WTC11 (cell line): ENCODE measurements around the gene CEACAM18. TPM values are rescaled to one million over a fixed set of nuclear protein-coding genes. Genes with fewer than 3 reads are reported as not detected.

Source experiments
- ATAC-seq: fragments of 200-7000 bp; cut with Tn5 transposase; 2 replicates; pipeline ENCODE4 v1.10.0; 2021; ENCODE audit warnings: mild to moderate bottlenecking, moderate library complexity
- CTCF ChIA-PET: fragments of 300-600 bp; sonication (Branson Sonifier 250); formaldehyde crosslinking; loops from one replicate; lab custom pipeline; 2021; ENCODE audit warnings: antibody characterized with exemption; lab: Charles Lee
- POLR2A ChIA-PET: fragments of 350-600 bp; sonication (Branson Sonifier 250); formaldehyde crosslinking; loops from one replicate; lab custom pipeline; 2021; ENCODE audit warnings: antibody characterized with exemption; lab: Charles Lee
- DNase-seq: peaks from one replicate; pipeline ENCODE4 v3.0.0; 2021; ENCODE audit warnings: low spot score
- H3K27ac Mint-ChIP-seq: 2 replicates; pipeline ENCODE4 v1.8.0; 2021; ENCODE audit warnings: mixed read lengths
- H3K27me3 Mint-ChIP-seq: 2 replicates; pipeline ENCODE4 v1.8.0; 2021; ENCODE audit warnings: low read depth, mild to moderate bottlenecking, moderate library complexity, mixed read lengths
- H3K36me3 Mint-ChIP-seq: 2 replicates; pipeline ENCODE4 v1.8.0; 2021; ENCODE audit warnings: mixed read lengths
- H3K4me1 Mint-ChIP-seq: 2 replicates; pipeline ENCODE4 v1.8.0; 2022; ENCODE audit warnings: mixed read lengths
- H3K4me3 Mint-ChIP-seq: 2 replicates; pipeline ENCODE4 v1.8.0; 2021; ENCODE audit warnings: mild to moderate bottlenecking, moderate library complexity, mixed read lengths
- H3K9me3 Mint-ChIP-seq: 2 replicates; pipeline ENCODE4 v1.8.0; 2021; ENCODE audit warnings: mixed read lengths
- ATF2 ChIP-seq: sonication (generic); formaldehyde crosslinking; IDR thresholded peaks from 2 replicates; pipeline ENCODE4 v1.8.1; 2022; ENCODE audit warnings: low read depth, missing genetic modification reagents, borderline replicate concordance
- CREM ChIP-seq: sonication (generic); formaldehyde crosslinking; IDR thresholded peaks from 2 replicates; pipeline ENCODE4 v1.8.1; 2022; ENCODE audit warnings: mild to moderate bottlenecking, missing genetic modification reagents, moderate library complexity
- E2F1 ChIP-seq: sonication (generic); formaldehyde crosslinking; IDR thresholded peaks from 2 replicates; pipeline ENCODE4 v1.8.0; 2022; ENCODE audit warnings: mild to moderate bottlenecking, missing genetic modification reagents
- ERG ChIP-seq: fragments of 250-450 bp; sonication (Bioruptor Pico); IDR thresholded peaks from 2 replicates; pipeline ENCODE4 v1.8.0; 2021; ENCODE audit warnings: mild to moderate bottlenecking
- GTF2I ChIP-seq: fragments of 250-450 bp; sonication (Bioruptor Pico); conservative IDR thresholded peaks from 2 replicates; pipeline ENCODE4 v1.4.0; 2021; ENCODE audit warnings: mild to moderate bottlenecking
- HMGXB4 ChIP-seq: sonication (generic); formaldehyde crosslinking; IDR thresholded peaks from 2 replicates; pipeline ENCODE4 v1.8.1; 2023; ENCODE audit warnings: mild to moderate bottlenecking, moderate library complexity, missing genetic modification reagents
- JUN ChIP-seq: sonication (generic); formaldehyde crosslinking; IDR thresholded peaks from 2 replicates; pipeline ENCODE4 v1.8.0; 2023; ENCODE audit warnings: mild to moderate bottlenecking, missing genetic modification reagents
- MLX ChIP-seq: sonication (generic); formaldehyde crosslinking; IDR thresholded peaks from 2 replicates; pipeline ENCODE4 v1.8.1; 2023; ENCODE audit warnings: mild to moderate bottlenecking, missing genetic modification reagents, moderate library complexity
- NFATC4 ChIP-seq: fragments of 250-450 bp; sonication (Bioruptor Pico); IDR thresholded peaks from 2 replicates; pipeline ENCODE4 v1.9.0; 2021; ENCODE audit warnings: mild to moderate bottlenecking
- RORB ChIP-seq: fragments of 250-450 bp; sonication (Bioruptor Pico); IDR thresholded peaks from 2 replicates; pipeline ENCODE4 v1.9.0; 2021; ENCODE audit warnings: mild to moderate bottlenecking
- SMAD4 ChIP-seq: sonication (generic); formaldehyde crosslinking; IDR thresholded peaks from 2 replicates; pipeline ENCODE4 v1.8.0; 2022; ENCODE audit warnings: mild to moderate bottlenecking, missing genetic modification reagents
- USF1 ChIP-seq: sonication (generic); formaldehyde crosslinking; IDR thresholded peaks from 2 replicates; pipeline ENCODE4 v1.8.0; 2022; ENCODE audit warnings: mild to moderate bottlenecking, missing genetic modification reagents
- ZBTB21 ChIP-seq: sonication (generic); formaldehyde crosslinking; IDR thresholded peaks from 2 replicates; pipeline ENCODE4 v1.8.1; 2023; ENCODE audit warnings: mild to moderate bottlenecking, missing genetic modification reagents, borderline replicate concordance
- ZNF121 ChIP-seq: sonication (generic); formaldehyde crosslinking; IDR thresholded peaks from 2 replicates; pipeline ENCODE4 v1.8.0; 2023; ENCODE audit warnings: missing genetic modification reagents
- ZNF425 ChIP-seq: fragments of 250-450 bp; sonication (Bioruptor Pico); conservative IDR thresholded peaks from 2 replicates; pipeline ENCODE4 v1.9.0; 2021; ENCODE audit warnings: mild to moderate bottlenecking
- ZNF532 ChIP-seq: fragments of 250-450 bp; sonication (Bioruptor Pico); IDR thresholded peaks from 2 replicates; pipeline ENCODE4 v1.9.0; 2021; ENCODE audit warnings: mild to moderate bottlenecking, borderline replicate concordance
- ZSCAN18 ChIP-seq: fragments of 250-450 bp; sonication (Bioruptor Pico); IDR thresholded peaks from 2 replicates; pipeline ENCODE4 v2.1.2; 2022; ENCODE audit warnings: mild to moderate bottlenecking, moderate library complexity
- total RNA-seq: library from RNA; stranded (reverse); gene quantifications from 3 replicates; pipeline ENCODE4 v1.2.3, GENCODE V29; 2021

The CEACAM18 gene
- total RNA-seq, 1 experiment from 2014 or later = not detected

- POLR2A ChIA-PET = no interaction called here
- no peak for ATAC-seq
- H3K4me3 Mint-ChIP-seq = no peak overlapping the region
- peaks cover 5% of the 10 kb centered on the region; the same call in 1 of the 2 replicates for H3K36me3 Mint-ChIP-seq
- TF ChIP-seq ZBTB21 (CRISPR knock-in tag) = no peak
- no peak for TF ChIP-seq NFATC4 (CRISPR knock-in tag)
- TF ChIP-seq ZNF425 = no peak
- no peak for TF ChIP-seq ZSCAN18 (CRISPR knock-in tag)
- TF ChIP-seq, all 79 proteins: peak for 0
- CTCF ChIA-PET = interaction anchor here (0.7 kb wide), 1 partner anchor 208 kb away, joined by 3 read pairs; no protein-coding TSS in a partner anchor
- Mint-ChIP-seq H3K27ac (no peak overlapping the region; the same call in 1 of the 2 replicates), H3K4me1 (no peaks in the 10 kb centered on the region), H3K9me3 (peaks cover 42% of the 10 kb centered on the region), H3K27me3 (peaks cover 67% of the 10 kb centered on the region)
- DNase-seq = no peak
These were observed 29.8 kb upstream of the CEACAM18 start for GRCh38 chr19:51448411-51449016.

- Mint-ChIP-seq H3K27me3 (peaks cover 59% of the 10 kb centered on the region), H3K4me3 (no peak overlapping the region), H3K27ac (no peak overlapping the region), H3K9me3 (peaks cover 42% of the 10 kb centered on the region), H3K4me1 (no peaks in the 10 kb centered on the region), H3K36me3 (peaks cover 5% of the 10 kb centered on the region; the same call in 1 of the 2 replicates)
- TF ChIP-seq ZNF121 (CRISPR knock-in tag) = no peak
- TF ChIP-seq SMAD4 = no peak
- TF ChIP-seq GTF2I (CRISPR knock-in tag) = no peak
- TF ChIP-seq E2F1 (CRISPR knock-in tag) = no peak
- no peak for TF ChIP-seq MLX (CRISPR knock-in tag)
- no peak for TF ChIP-seq USF1 (CRISPR knock-in tag)
- no peak for TF ChIP-seq RORB (CRISPR knock-in tag)
- TF ChIP-seq ATF2 = no peak
- TF ChIP-seq HMGXB4 = no peak
- TF ChIP-seq JUN (CRISPR knock-in tag) = no peak
- no peak for TF ChIP-seq ERG (CRISPR knock-in tag)
- TF ChIP-seq CREM (CRISPR knock-in tag) = no peak
- TF ChIP-seq ZNF532 (CRISPR knock-in tag) = no peak
- CTCF ChIA-PET = no interaction called here
- ATAC-seq = no peak
- DNase-seq = no peak
- POLR2A ChIA-PET = no interaction called here
These were observed 27.5 kb upstream of the CEACAM18 start for GRCh38 chr19:51450730-51451307.
